K562 (cell line): ENCODE results near the gene NAE1. TPM values are rescaled to one million over a fixed set of nuclear protein-coding genes. Genes with fewer than 3 reads are reported as not detected.

ENCODE experiments used
- ATAC-seq: fragments of 200-7000 bp; cut with Tn5 transposase; 3 replicates; pipeline ENCODE4 v1.9.1; 2020; ENCODE audit warnings: moderate library complexity
- BruUV-seq: library from RNA; stranded (reverse); fragments of 400-500 nt; replicated peaks from 2 replicates; lab custom pipeline; 2021; lab: Mats Ljungman, UMichigan
- CTCF ChIA-PET: fragments of 300-600 bp; formaldehyde crosslinking; extraction: SDS; loops from one replicate; lab custom pipeline; 2021; ENCODE audit warnings: low intra/inter-chr PET ratio; lab: Yijun Ruan, JAX
- POLR2A ChIA-PET: fragments of 300-600, 350-650 bp; sonication (Branson Sonifier 250); formaldehyde crosslinking; extraction: SDS; loops from one replicate; lab custom pipeline; 2021; ENCODE audit warnings: antibody characterized with exemption, inconsistent platforms; lab: Yijun Ruan, JAX
- DNase-seq, 4 experiments: peaks; one replicate each; pipeline versions ENCODE4 v3.0.0 to v3.0.0-alpha.2; 2011 to 2018; ENCODE audit warnings: low spot score in 3 of 4, mixed read lengths in 3 of 4; ENCODE audit errors: extremely low read depth in 1 of 4
- FAIRE-seq: peaks from 2 replicates; lab custom pipeline; 2011; peaks lifted over from hg19 to GRCh38; lab: Jason Lieb, UNC
- H2AFZ ChIP-seq: 2 replicates; pipeline ENCODE4 v1.6.0; 2011; ENCODE audit warnings: low read depth, low read length, control low read depth, inconsistent platforms
- H3K27ac ChIP-seq: fragments of 200-600 bp; 3 replicates; pipeline ENCODE4 v1.8.0; 2011; ENCODE audit warnings: low read depth, mild to moderate bottlenecking, control low read depth, inconsistent platforms, low read length, moderate library complexity, mixed read lengths; ENCODE audit errors: extremely low read depth
- H3K27me3 ChIP-seq, 2 experiments: fragments of 300-600 bp in 1 of 2; 2 replicates in 1 of 2; 3 replicates in 1 of 2; pipeline versions ENCODE4 v1.6.0 to v1.8.0; 2011; ENCODE audit warnings: inconsistent platforms in 2 of 2, low read length in 2 of 2, mild to moderate bottlenecking in 1 of 2, mixed read lengths in 1 of 2, moderate library complexity in 1 of 2; ENCODE audit not compliant: control insufficient read depth in 2 of 2, insufficient read depth in 2 of 2
- H3K36me3 ChIP-seq: fragments of 300-600 bp; 3 replicates; pipeline ENCODE4 v1.8.0; 2011; ENCODE audit warnings: mild to moderate bottlenecking, low read length, inconsistent platforms; ENCODE audit not compliant: control insufficient read depth, insufficient read depth
- H3K4me1 ChIP-seq, 2 experiments: fragments of 200-600 bp in 1 of 2; replicated peaks in 1 of 2; 2 replicates in 1 of 2; 3 replicates in 1 of 2; pipeline versions ENCODE4 v1.5.1 to v1.8.0; 2011; ENCODE audit warnings: inconsistent platforms in 2 of 2, low read length in 2 of 2, mild to moderate bottlenecking in 1 of 2, mixed read lengths in 1 of 2, moderate library complexity in 1 of 2; ENCODE audit not compliant: control insufficient read depth in 2 of 2, insufficient read depth in 2 of 2
- H3K4me2 ChIP-seq: 2 replicates; pipeline ENCODE4 v1.6.1; 2011; ENCODE audit warnings: low read length, control low read depth, inconsistent platforms, mixed read lengths; ENCODE audit not compliant: insufficient read depth
- H3K4me3 ChIP-seq: fragments of 200-600 bp; sonication (generic), shearing (Covaris generic); 2 replicates; pipeline ENCODE4 v1.5.1; 2016; ENCODE audit warnings: control low read depth, inconsistent platforms
- H3K79me2 ChIP-seq: fragments of 200-600 bp; 3 replicates; pipeline ENCODE4 v1.8.0; 2011; ENCODE audit warnings: low read length, inconsistent platforms; ENCODE audit not compliant: control insufficient read depth, insufficient read depth
- H3K9ac ChIP-seq, 2 experiments: 2 replicates each; pipeline versions ENCODE4 v1.6.0 to v1.6.1; 2011; ENCODE audit warnings: low read depth in 2 of 2, low read length in 2 of 2, control low read depth in 1 of 2, inconsistent platforms in 1 of 2, mild to moderate bottlenecking in 1 of 2, mixed read lengths in 1 of 2; ENCODE audit not compliant: insufficient read depth in 1 of 2
- H3K9me1 ChIP-seq: one replicate; pipeline ENCODE4 v1.6.0; 2011; ENCODE audit warnings: inconsistent platforms, mild to moderate bottlenecking, low read length, moderate library complexity; ENCODE audit not compliant: control insufficient read depth, insufficient read depth
- H3K9me3 ChIP-seq: replicated peaks from 2 replicates; pipeline ENCODE4 v1.5.1; 2011; ENCODE audit warnings: low read depth, low read length, inconsistent platforms; ENCODE audit not compliant: control insufficient read depth, insufficient read depth
- H4K20me1 ChIP-seq: replicated peaks from 2 replicates; pipeline ENCODE4 v1.6.1; 2011; ENCODE audit warnings: low read length, inconsistent platforms, mixed read lengths; ENCODE audit not compliant: control insufficient read depth, insufficient read depth
- ASH1L ChIP-seq: fragments of 450-650 bp; IDR thresholded peaks from 2 replicates; pipeline ENCODE4 v1.6.1; 2018; ENCODE audit warnings: borderline replicate concordance, mild to moderate bottlenecking, low read depth; ENCODE audit not compliant: partially characterized antibody
- ATF2 ChIP-seq: sonication (generic); formaldehyde crosslinking; IDR thresholded peaks from 2 replicates; pipeline ENCODE4 v1.8.1; 2022; ENCODE audit warnings: missing genetic modification reagents
- CCNT2 ChIP-seq: IDR thresholded peaks from 2 replicates; pipeline ENCODE4 v1.6.1; 2011; ENCODE audit warnings: borderline replicate concordance, low read depth, mild to moderate bottlenecking, moderate library complexity, mixed read lengths, low read length; ENCODE audit not compliant: insufficient read length; ENCODE audit errors: extremely low read depth
- FOXK1 ChIP-seq: sonication (generic); formaldehyde crosslinking; IDR thresholded peaks from 2 replicates; pipeline ENCODE4 v1.8.0; 2022; ENCODE audit warnings: missing genetic modification reagents, mild to moderate bottlenecking, borderline replicate concordance
- KDM2B ChIP-seq: fragments of 250-450 bp; sonication (Bioruptor Pico); IDR thresholded peaks from 2 replicates; pipeline ENCODE4 v1.8.0; 2021; ENCODE audit warnings: mild to moderate bottlenecking, moderate library complexity
- LCOR ChIP-seq: sonication (generic); formaldehyde crosslinking; IDR thresholded peaks from 2 replicates; pipeline ENCODE4 v1.8.0; 2022; ENCODE audit warnings: mild to moderate bottlenecking, missing genetic modification reagents
- MTA3 ChIP-seq: fragments of 450-650 bp; formaldehyde crosslinking; IDR thresholded peaks from 2 replicates; pipeline ENCODE4 v1.6.1; 2017; ENCODE audit warnings: mild to moderate bottlenecking, borderline replicate concordance
- NFATC3 ChIP-seq: fragments of 450-650 bp; IDR thresholded peaks from 2 replicates; pipeline ENCODE4 v1.6.1; 2017; ENCODE audit warnings: mild to moderate bottlenecking
- NFYB ChIP-seq: IDR thresholded peaks from 2 replicates; pipeline ENCODE4 v1.6.1; 2011; ENCODE audit warnings: mild to moderate bottlenecking, moderate library complexity; ENCODE audit not compliant: insufficient read length; ENCODE audit errors: extremely low read depth
- PRPF4 ChIP-seq: fragments of 200-400 bp; formaldehyde crosslinking; IDR thresholded peaks from one replicate; pipeline ENCODE4 v1.6.1; 2017; ENCODE audit warnings: low read length, low read depth, mild to moderate bottlenecking; ENCODE audit not compliant: insufficient read depth, poor library complexity, severe bottlenecking
- SMAD4 ChIP-seq: fragments of 250-450 bp; sonication (Bioruptor Pico); conservative IDR thresholded peaks from 2 replicates; pipeline ENCODE4 v1.8.0; 2021; ENCODE audit warnings: inconsistent platforms, mild to moderate bottlenecking, moderate library complexity
- ZNF197 ChIP-seq: fragments of 200-800 bp; sonication (Bioruptor generic); IDR thresholded peaks from 2 replicates; pipeline ENCODE4 v1.6.1; 2016; ENCODE audit warnings: low read depth, missing genetic modification characterization, missing compliant biosample characterization
- ZNF609 ChIP-seq: sonication (generic); formaldehyde crosslinking; IDR thresholded peaks from 2 replicates; pipeline ENCODE4 v1.8.1; 2023; ENCODE audit warnings: missing genetic modification reagents, mild to moderate bottlenecking, borderline replicate concordance
- WGBS: fragments of 100-300 bp; shearing (Covaris generic); methylation state at CpG from one replicate; pipeline ENCODE4 v1.1.6; 2016; ENCODE audit warnings: low coverage, mixed read lengths; ENCODE audit not compliant: insufficient coverage; ENCODE audit errors: missing lambda C conversion rate; 5-methylcytosine and 5-hydroxymethylcytosine counted together
- in situ Hi-C: fragments of 300-500 bp; cut with MboI; formaldehyde crosslinking; loops from 4 replicates; pipeline ENCODE4 v1.15.0; 2018; ENCODE audit warnings: inconsistent platforms, mixed read lengths
- intact Hi-C: fragments of 100-400 bp; cut with micrococcal nuclease; formaldehyde crosslinking; loops from 2 replicates; pipeline ENCODE4 v1.14.2; 2022
- polyA plus RNA-seq, 8 experiments: library from polyadenylated mRNA; depleted of rRNA in 4 of 8; stranded (reverse) in 5 of 8; unstranded in 3 of 8; fragments of >200 nt; fragmentation: Nextera tagmentation in 2 of 8; fragmentation: Illumina TruSeq in 1 of 8; extraction: Ambion mirVana in 2 of 8; extraction: Trizol in 1 of 8; gene quantifications; 2 replicates each; pipeline versions ENCODE4 v1.2.1 to v1.2.3, GENCODE V29; 2011 to 2014; ENCODE audit warnings: inconsistent platforms in 1 of 8, missing spikeins in 1 of 8
- total RNA-seq, 7 experiments: library from RNA; depleted of rRNA in 6 of 7; stranded (reverse); fragments of >200 nt in 6 of 7; fragmentation: Illumina TruSeq in 2 of 7; extraction: Trizol in 2 of 7; gene quantifications; 2 replicates each; pipeline versions ENCODE4 v1.2.1 to v1.2.3, GENCODE V29; 2011 to 2021; ENCODE audit warnings: low replicate concordance in 1 of 7

Gene NAE1
- total and polyA plus RNA-seq, 9 of the 15 experiments (the other 6 are each of a cell fraction or from before 2014, with no cell fraction given): 165 to 294 (median 230) TPM

GRCh38 chr16:66872943-66873684, 42.3 kb upstream of the NAE1 start:
- peaks cover 6 to 16% of the 10 kb centered on the region in 2 experiments; a peak in 4 of 5 replicates for H3K4me1 ChIP-seq
- peak overlapping the region; percentile 84 for H3K4me2 ChIP-seq
- ChIA-PET POLR2A (interaction anchor here (0.5 to 1.2 kb wide), 8 partner anchors 9 to 467 kb away, joined by 3 to 4 read pairs (median 3); no protein-coding TSS in a partner anchor), CTCF (interaction anchor here (0.7 kb wide), 1 partner anchor 281 kb away, joined by 3 read pairs; no protein-coding TSS in a partner anchor)
- TSS peak; percentile 76 for BruUV-seq
- H3K4me3 ChIP-seq: peak overlapping the region; percentile 20
- H3K9me1 ChIP-seq: no peaks in the 10 kb centered on the region
- DNase-seq (peak; percentile 81 to 95 (median 86)), ATAC-seq (peak; percentile 98), FAIRE-seq (peak; percentile 74)
- H3K27me3 ChIP-seq: no peaks in the 10 kb centered on the region
- 5% methylated on average over 31 of the region's 39 CpGs for WGBS
- peak overlapping the region; percentile 92 for H2AFZ ChIP-seq
- no peaks in the 10 kb centered on the region for H4K20me1 ChIP-seq
- H3K27ac ChIP-seq: peak overlapping the region; percentile 68
- H3K79me2 ChIP-seq: no peaks in the 10 kb centered on the region
- no peaks in the 10 kb centered on the region for H3K36me3 ChIP-seq
- H3K9me3 ChIP-seq: no peaks in the 10 kb centered on the region
- intact Hi-C loops: loop anchor here (2.0 kb wide), 1 partner anchor 212 kb away; no protein-coding TSS in a partner anchor
- in situ Hi-C loops: no loop called here
- H3K9ac ChIP-seq: peak overlapping the region; percentile 66 to 88
- no peak for TF ChIP-seq NFATC3
- TF ChIP-seq SMAD4 (CRISPR knock-in tag): peak; percentile 57; the same call in 1 of the 2 replicates
- TF ChIP-seq FOXK1: peak; percentile 82; the same call in 1 of the 2 replicates
- TF ChIP-seq ASH1L: no peak
- peak; percentile 81 for TF ChIP-seq CCNT2
- no peak for TF ChIP-seq PRPF4
- no peak for TF ChIP-seq KDM2B
- no peak for TF ChIP-seq ATF2 (CRISPR knock-in tag)
- TF ChIP-seq ZNF197 (CRISPR knock-in tag): no peak
- TF ChIP-seq ZNF609 (CRISPR knock-in tag): no peak
- no peak for TF ChIP-seq NFYB
- peak; percentile 93 for TF ChIP-seq LCOR (CRISPR knock-in tag)
- TF ChIP-seq MTA3: peak; percentile 87
